Caki2 (cell line): ENCODE measurements around the gene MYO9B. TPM values are rescaled to one million over a fixed set of nuclear protein-coding genes. Genes with fewer than 3 reads are reported as not detected.

Experiments used
- DNase-seq: peaks from one replicate; pipeline ENCODE4 v3.0.0-alpha.2; 2015; ENCODE audit warnings: low read depth
- in situ Hi-C: cut with HindIII; loops from 2 replicates; pipeline ENCODE4 v1.10.0; 2016; ENCODE audit warnings: low sequenced_read_pairs, low pct_unique_long_range_greater_than_20kb, mixed read lengths
- total RNA-seq: library from RNA; depleted of rRNA; stranded (reverse); fragments of >200 nt; shearing (Covaris generic); gene quantifications from 2 replicates; pipeline ENCODE4 v1.2.3, GENCODE V29; 2014; ENCODE audit warnings: low replicate concordance; rRNA removed

Gene MYO9B
- total RNA-seq, result 29.6 and 49.7 TPM in 2 replicates

GRCh38 chr19:17075035-17075863, at the start of gene MYO9B, which contains the start of gene HAUS8:
TSS of gene MYO9B (plus strand) at chr19:17075777. CDS start at chr19:17101718, 25,941 bp downstream.
TSS of gene HAUS8 (minus strand) at chr19:17075452. CDS start at chr19:17075422, 30 bp downstream.
- DNase-seq, result peak; percentile 99
- in situ Hi-C loops, result no loop called here

- no peak for DNase-seq
- in situ Hi-C loops, result no loop called here
These were observed 49.5 kb upstream of the MYO9B start for GRCh38 chr19:17025991-17026658.

- no peak for DNase-seq
- in situ Hi-C loops, result no loop called here
These were observed 48.7 kb upstream of the MYO9B start, which contains the start of gene CPAMD8 for GRCh38 chr19:17026706-17027534. TSS of gene CPAMD8 (minus strand) at chr19:17026810. CDS start at chr19:17026642, 168 bp downstream.

- in situ Hi-C loops, result no loop called here
- DNase-seq, result no peak
These were observed 48.0 kb upstream of the MYO9B start for GRCh38 chr19:17027535-17027975.

- in situ Hi-C loops, result no loop called here
- DNase-seq, result no peak
These were observed 43.8 kb upstream of the MYO9B start for GRCh38 chr19:17031741-17032140.

GRCh38 chr19:17035842-17036424, 39.6 kb upstream of the MYO9B start:
- in situ Hi-C loops, result no loop called here
- DNase-seq, result no peak

GRCh38 chr19:17036640-17037039, 38.9 kb upstream of the MYO9B start:
- no peak for DNase-seq
- in situ Hi-C loops, result no loop called here

- in situ Hi-C loops, result no loop called here
These were observed 38.4 kb upstream of the MYO9B start for GRCh38 chr19:17037184-17037583.

GRCh38 chr19:17037966-17038500, 37.5 kb upstream of the MYO9B start:
- in situ Hi-C loops, result no loop called here

More at GRCh38 chr19:17037184-17037583, 38.4 kb upstream of the MYO9B start:
- DNase-seq, result no peak

GRCh38 chr19:17041976-17042375, 33.6 kb upstream of the MYO9B start:
- DNase-seq, result no peak
- in situ Hi-C loops, result no loop called here

More at GRCh38 chr19:17037966-17038500, 37.5 kb upstream of the MYO9B start:
- DNase-seq, result no peak

- in situ Hi-C loops, result no loop called here
These were observed 31.8 kb upstream of the MYO9B start for GRCh38 chr19:17043744-17044143.

GRCh38 chr19:17045907-17046502, 29.6 kb upstream of the MYO9B start:
- no peak for DNase-seq
- in situ Hi-C loops, result no loop called here

More at GRCh38 chr19:17043744-17044143, 31.8 kb upstream of the MYO9B start:
- no peak for DNase-seq

GRCh38 chr19:17048885-17049453, 26.6 kb upstream of the MYO9B start:
- in situ Hi-C loops, result no loop called here
- DNase-seq, result no peak

GRCh38 chr19:17049711-17050280, 25.8 kb upstream of the MYO9B start:
- DNase-seq, result peak; percentile 57
- in situ Hi-C loops, result no loop called here

- DNase-seq, result peak; percentile 32
- in situ Hi-C loops, result no loop called here
These were observed 23.1 kb upstream of the MYO9B start for GRCh38 chr19:17052439-17052838.

- DNase-seq, result no peak
- in situ Hi-C loops, result no loop called here
These were observed 20.8 kb upstream of the MYO9B start for GRCh38 chr19:17054746-17055145.

- DNase-seq, result no peak
- in situ Hi-C loops, result no loop called here
These were observed 19.9 kb upstream of the MYO9B start for GRCh38 chr19:17055636-17056035.
